Subcutaneous abdominal adipose tissue (tissue), 5 donors: ENCODE results near the gene CTAGE1.
"Not testable (repeated sequence)": the region's sequence is repeated elsewhere in the genome, so short reads cannot be mapped to it uniquely, and the experiment has no call there.

Source experiments
- H3K27ac ChIP-seq: one replicate; pipeline ENCODE4 v1.7.0; 2013; ENCODE audit warnings: low read depth, mild to moderate bottlenecking, inconsistent platforms, low read length, moderate library complexity
- H3K27me3 ChIP-seq, 5 donors: one replicate each; pipeline ENCODE4 v1.7.0; 2013; ENCODE audit warnings: low read length in 5 of 5, inconsistent platforms in 1 of 5; ENCODE audit not compliant: control insufficient read depth in 5 of 5, insufficient read depth in 4 of 5
- H3K36me3 ChIP-seq, 5 donors: one replicate each; pipeline ENCODE4 v1.7.0; 2013; ENCODE audit warnings: low read length in 5 of 5; ENCODE audit not compliant: control insufficient read depth in 5 of 5, insufficient read depth in 5 of 5
- H3K4me1 ChIP-seq, 5 donors: one replicate each; pipeline ENCODE4 v1.7.0; 2013; ENCODE audit warnings: low read length in 5 of 5, mild to moderate bottlenecking in 3 of 5, moderate library complexity in 1 of 5; ENCODE audit not compliant: control insufficient read depth in 5 of 5, insufficient read depth in 5 of 5
- H3K4me3 ChIP-seq, 5 donors: one replicate each; pipeline ENCODE4 v1.7.0; 2013; ENCODE audit warnings: low read length in 5 of 5, low read depth in 1 of 5
- H3K9ac ChIP-seq, 5 donors: one replicate each; pipeline ENCODE4 v1.7.0; 2013; ENCODE audit warnings: low read length in 5 of 5, mild to moderate bottlenecking in 4 of 5, moderate library complexity in 3 of 5
- H3K9me3 ChIP-seq, 5 donors: one replicate each; pipeline ENCODE4 v1.7.0; 2013; ENCODE audit warnings: low read length in 5 of 5; ENCODE audit not compliant: control insufficient read depth in 5 of 5
- donor health status: healthy.
- donor health status: healthy.
- donor health status: healthy.
- donor health status: healthy.
- donor health status: healthy.

CTAGE1 gene

DNA sequence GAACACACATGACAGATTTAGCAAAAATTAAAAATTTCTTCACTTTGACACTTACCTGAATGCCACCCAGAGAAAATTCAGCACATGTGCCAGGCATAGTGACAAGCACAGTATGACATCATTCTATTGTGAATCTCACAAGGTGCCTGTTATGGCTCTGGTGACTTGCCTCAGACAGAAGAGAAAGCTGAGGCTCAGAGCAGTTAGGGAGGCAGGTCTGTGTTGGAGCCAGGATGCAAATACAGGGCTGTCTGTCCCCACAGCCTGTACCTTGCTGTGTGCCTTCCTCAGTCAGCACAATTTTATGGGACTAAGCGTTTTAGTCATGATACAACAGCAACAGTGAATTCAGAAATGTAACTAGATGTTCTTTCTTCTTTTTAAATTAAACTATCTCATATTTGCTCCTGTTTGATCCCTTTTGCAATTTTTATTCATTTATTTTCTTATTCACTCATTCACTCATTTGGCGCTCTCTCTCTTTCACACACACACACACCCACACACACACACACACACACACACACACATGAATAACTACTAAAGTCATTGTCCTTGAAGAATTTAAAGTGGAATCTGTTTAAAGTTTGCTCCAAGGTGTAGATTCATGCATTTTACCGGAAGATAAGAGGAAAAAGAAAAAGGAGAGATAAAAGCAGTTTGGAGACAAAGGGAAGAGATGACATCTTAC lies 37.9 kb upstream of the CTAGE1 start:
- Histone ChIP-seq H3K27ac (no peak overlapping the region), H3K36me3 (no peaks in the 10 kb centered on the region)

DNA sequence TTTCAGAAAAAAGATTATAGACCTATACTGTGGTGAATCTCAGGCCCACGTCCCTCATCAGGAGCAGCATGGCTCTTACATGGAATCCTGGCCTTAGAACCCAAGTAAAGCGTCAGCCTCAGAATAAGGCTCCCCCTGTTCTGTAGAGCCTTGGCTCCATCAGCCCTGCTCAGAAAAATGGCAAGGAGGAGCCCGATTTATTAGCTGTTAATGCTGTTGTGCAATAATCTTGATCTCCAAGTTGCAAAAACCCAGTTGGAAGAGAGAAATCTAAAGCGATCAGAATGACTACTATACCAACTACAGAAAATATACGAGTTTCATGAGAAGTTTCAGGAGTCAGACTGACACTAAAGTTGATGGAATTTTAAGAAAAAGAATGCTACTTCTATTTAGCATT lies 35.6 kb upstream of the CTAGE1 start:
- Histone ChIP-seq H3K9ac (no peak overlapping the region), H3K27me3 (peaks cover 0 to 7% (median 0%) of the 10 kb centered on the region in 5 donors), H3K4me3 (no peak overlapping the region), H3K4me1 (peaks cover 0 to 11% (median 4%) of the 10 kb centered on the region in 5 donors), H3K9me3 (peaks cover 0 to 19% (median 7%) of the 10 kb centered on the region in 5 donors), H3K36me3 (no peaks in the 10 kb centered on the region), H3K27ac (no peak overlapping the region)

More for the DNA sequence above, 37.9 kb upstream of the CTAGE1 start:
- H3K4me3 ChIP-seq = no peak overlapping the region
- no peak overlapping the region for H3K9ac ChIP-seq
- H3K9me3 ChIP-seq = no peaks in the 10 kb centered on the region
- H3K27me3 ChIP-seq = peaks cover 0 to 7% (median 2%) of the 10 kb centered on the region in 5 donors
- H3K4me1 ChIP-seq = peaks cover 0 to 11% (median 4%) of the 10 kb centered on the region in 5 donors

DNA sequence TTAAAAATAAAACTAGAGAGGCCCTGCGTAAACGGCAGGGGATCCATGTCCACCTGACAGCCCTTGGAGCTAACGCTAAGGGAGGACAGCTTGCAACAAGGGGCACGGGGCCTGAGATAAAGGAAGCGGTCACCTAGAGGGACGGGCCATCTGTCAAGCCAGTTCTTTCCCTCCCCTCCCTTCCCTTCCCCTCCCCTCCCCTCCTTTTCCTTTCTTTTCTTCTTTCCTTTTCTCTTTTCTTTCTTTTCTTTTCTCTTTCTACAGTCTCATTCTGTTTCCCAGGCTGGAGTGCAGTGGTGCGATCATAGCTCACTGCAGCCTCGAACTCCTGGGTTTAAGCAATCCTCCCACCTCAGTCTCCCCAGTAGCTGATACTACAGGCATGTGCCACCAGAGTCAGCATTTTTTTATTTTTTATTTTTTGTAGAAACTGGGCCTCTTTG lies 34.5 kb upstream of the CTAGE1 start:
- no peak overlapping the region for H3K9ac ChIP-seq
- H3K4me1 ChIP-seq = peaks cover 0 to 11% (median 4%) of the 10 kb centered on the region in 5 donors
- H3K27ac ChIP-seq = no peak overlapping the region
- no peak overlapping the region for H3K4me3 ChIP-seq
- no peaks in the 10 kb centered on the region for H3K36me3 ChIP-seq
- peaks cover 0 to 23% (median 7%) of the 10 kb centered on the region in 5 donors for H3K9me3 ChIP-seq
- peaks cover 0 to 7% (median 0%) of the 10 kb centered on the region in 5 donors for H3K27me3 ChIP-seq

DNA sequence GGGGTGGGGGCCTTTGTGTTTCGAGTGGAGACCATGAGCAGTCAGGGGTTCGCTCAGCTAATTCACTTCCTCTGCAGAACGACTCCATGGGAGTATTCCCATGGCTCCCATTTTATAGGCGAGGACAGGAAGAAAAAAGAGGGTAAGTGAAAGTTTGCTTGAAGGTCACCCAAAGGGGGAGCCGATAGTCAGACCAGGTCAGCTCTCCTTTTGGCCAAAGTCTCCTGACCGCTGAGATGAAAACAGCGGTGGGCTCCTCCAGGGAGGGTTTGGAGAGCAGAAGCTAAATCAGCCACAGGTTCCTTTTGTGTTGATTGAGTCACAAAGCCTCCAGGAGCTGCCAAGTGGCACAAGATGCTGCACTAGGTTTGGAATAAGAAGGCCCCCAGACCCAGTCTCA lies 34.1 kb upstream of the CTAGE1 start:
- Histone ChIP-seq H3K27ac (no peak overlapping the region), H3K36me3 (no peaks in the 10 kb centered on the region), H3K9me3 (peaks cover 0 to 23% (median 7%) of the 10 kb centered on the region in 5 donors), H3K4me1 (peaks cover 0 to 11% (median 4%) of the 10 kb centered on the region in 5 donors), H3K27me3 (peaks cover 0 to 7% (median 0%) of the 10 kb centered on the region in 5 donors), H3K4me3 (no peak overlapping the region), H3K9ac (no peak overlapping the region)

DNA sequence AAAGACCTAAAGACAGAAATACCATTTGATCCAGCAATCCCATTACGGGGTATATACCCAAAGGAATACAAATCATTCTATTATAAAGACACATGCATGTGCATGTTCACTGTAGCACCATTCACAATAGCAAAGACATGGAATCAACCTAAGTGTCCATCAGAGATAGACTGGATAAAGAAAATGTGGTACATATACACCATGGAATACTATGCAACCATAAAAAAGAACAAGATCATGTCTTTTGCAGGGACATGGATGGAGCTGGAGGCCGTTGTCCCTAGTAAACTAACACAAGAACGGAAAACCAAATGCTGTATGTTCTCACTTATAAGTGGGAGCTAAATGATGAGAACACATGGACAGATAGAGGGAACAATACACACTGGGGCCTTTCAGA lies 33.1 kb upstream of the CTAGE1 start:
- H3K9me3 ChIP-seq = peaks cover 0 to 23% (median 7%) of the 10 kb centered on the region in 5 donors
- not testable (repeated sequence) for H3K9ac ChIP-seq, H3K27me3 ChIP-seq, H3K36me3 ChIP-seq, H3K4me3 ChIP-seq, H3K27ac ChIP-seq
- peaks cover 0 to 11% (median 4%) of the 10 kb centered on the region in 5 donors for H3K4me1 ChIP-seq

DNA sequence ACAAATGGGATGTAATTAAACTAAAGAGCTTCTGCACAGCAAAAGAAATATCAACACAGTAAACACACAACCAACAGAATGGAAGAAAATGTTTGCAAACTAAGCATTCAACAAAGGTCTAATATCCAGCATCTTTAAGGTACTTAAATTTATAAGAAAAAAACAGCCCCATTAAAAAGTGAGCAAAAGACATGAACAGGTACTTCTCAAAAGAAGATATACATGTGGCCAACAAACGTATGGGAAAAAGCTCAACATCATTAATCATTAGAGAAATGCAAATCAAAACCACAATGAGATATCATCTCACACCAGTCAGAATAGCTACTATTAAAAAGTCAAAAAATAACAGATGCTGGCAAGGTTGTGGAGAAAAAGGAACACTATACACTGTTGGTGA lies 32.6 kb upstream of the CTAGE1 start:
- not testable (repeated sequence) for H3K27ac ChIP-seq, H3K36me3 ChIP-seq, H3K4me3 ChIP-seq, H3K9ac ChIP-seq, H3K27me3 ChIP-seq
- Histone ChIP-seq H3K4me1 (peaks cover 0 to 11% (median 4%) of the 10 kb centered on the region in 5 donors), H3K9me3 (peaks cover 0 to 23% (median 7%) of the 10 kb centered on the region in 5 donors)

DNA sequence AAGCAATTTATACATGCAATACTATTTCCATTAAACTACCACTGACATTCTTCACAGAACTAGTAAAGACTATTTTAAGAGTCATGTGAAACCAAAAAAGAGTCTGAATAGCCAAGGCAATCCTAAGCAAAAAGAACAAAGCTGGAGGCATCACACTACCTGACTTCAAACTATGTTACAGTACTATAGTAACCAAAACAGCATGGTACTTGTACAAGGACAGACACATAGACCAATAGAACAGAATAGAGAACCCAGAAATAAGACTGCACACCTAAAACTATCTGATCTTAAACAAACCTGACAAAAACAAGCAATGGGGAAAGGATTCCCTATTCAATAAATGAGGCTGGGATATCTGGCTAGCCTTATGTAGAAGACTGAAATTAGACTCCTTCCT lies 32.0 kb upstream of the CTAGE1 start:
- H3K36me3 ChIP-seq, H3K27ac ChIP-seq, H3K27me3 ChIP-seq, H3K9ac ChIP-seq, H3K4me3 ChIP-seq: not testable (repeated sequence)
- Histone ChIP-seq H3K9me3 (peaks cover 0 to 23% (median 7%) of the 10 kb centered on the region in 5 donors), H3K4me1 (peaks cover 0 to 11% (median 4%) of the 10 kb centered on the region in 5 donors)

DNA sequence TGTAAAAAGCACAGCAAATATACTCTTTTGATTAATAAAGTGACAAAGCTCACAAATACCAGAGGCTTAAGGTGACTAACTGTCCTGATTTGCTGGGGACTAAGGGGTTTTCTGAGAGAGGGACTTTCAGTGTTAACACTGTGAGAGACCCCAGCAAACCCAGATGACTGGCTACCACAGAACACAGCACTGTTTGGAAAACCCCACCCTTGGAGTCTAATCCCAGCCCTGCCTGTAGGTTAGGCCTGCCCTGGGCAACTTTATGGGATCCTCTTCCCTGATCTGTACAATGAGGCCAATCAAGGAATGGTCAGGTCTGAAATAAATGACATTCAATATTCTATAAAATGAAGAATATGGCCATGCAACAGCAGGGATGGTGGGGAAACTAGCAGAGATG lies 30.5 kb upstream of the CTAGE1 start:
- no peaks in the 10 kb centered on the region for H3K36me3 ChIP-seq
- H3K4me1 ChIP-seq = peaks cover 0 to 7% (median 4%) of the 10 kb centered on the region in 5 donors
- H3K9me3 ChIP-seq = peaks cover 0 to 23% (median 7%) of the 10 kb centered on the region in 5 donors
- H3K27ac ChIP-seq = no peak overlapping the region
- no peak overlapping the region for H3K4me3 ChIP-seq
- H3K9ac ChIP-seq = no peak overlapping the region
- no peaks in the 10 kb centered on the region for H3K27me3 ChIP-seq

DNA sequence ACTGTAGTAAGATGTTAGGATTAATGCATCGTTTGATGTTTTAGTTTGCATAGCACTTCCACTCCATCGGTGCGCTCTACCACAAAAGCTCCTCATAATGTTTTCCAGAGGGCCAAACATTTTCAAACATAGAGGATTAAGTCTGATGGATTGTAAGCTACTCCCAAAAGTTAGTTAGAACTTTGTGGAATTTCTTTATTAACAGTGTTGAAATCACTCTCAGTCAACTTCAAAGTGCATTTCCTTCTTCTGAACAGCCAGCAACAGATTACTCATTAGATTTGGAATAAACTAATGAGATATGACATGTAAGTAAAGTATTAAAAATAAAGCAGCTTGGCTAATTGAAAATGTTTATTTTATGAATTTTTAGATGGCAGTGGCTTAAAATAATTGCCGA lies 30.1 kb upstream of the CTAGE1 start:
- Histone ChIP-seq H3K4me1 (peaks cover 0 to 6% (median 4%) of the 10 kb centered on the region in 5 donors), H3K27me3 (no peaks in the 10 kb centered on the region), H3K36me3 (no peaks in the 10 kb centered on the region), H3K4me3 (no peak overlapping the region), H3K9ac (no peak overlapping the region), H3K9me3 (peaks cover 0 to 23% (median 7%) of the 10 kb centered on the region in 5 donors), H3K27ac (no peak overlapping the region)

DNA sequence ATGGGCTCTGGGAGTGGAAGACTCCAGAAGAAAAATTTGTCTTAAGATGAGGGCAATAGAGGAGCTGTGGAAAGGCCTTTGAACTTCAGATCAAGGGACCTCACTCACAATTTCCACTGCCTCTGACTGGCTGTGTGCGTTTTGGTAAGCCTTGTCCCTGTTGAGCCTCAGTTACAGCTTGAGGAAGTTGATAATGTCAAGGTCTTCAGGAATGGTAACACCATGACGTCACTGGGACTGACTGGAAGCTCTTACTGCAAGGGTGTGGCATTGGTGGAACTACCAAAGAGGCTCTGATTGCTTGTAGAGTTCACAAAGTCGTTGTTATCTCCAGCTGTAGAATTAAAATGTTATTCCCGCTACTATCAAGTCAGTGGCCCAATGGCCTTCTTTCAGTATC lies 29.2 kb upstream of the CTAGE1 start:
- no peak overlapping the region for H3K4me3 ChIP-seq
- H3K36me3 ChIP-seq = no peaks in the 10 kb centered on the region
- H3K9ac ChIP-seq = no peak overlapping the region
- no peaks in the 10 kb centered on the region for H3K27me3 ChIP-seq
- H3K27ac ChIP-seq = no peak overlapping the region
- peaks cover 0 to 23% (median 7%) of the 10 kb centered on the region in 5 donors for H3K9me3 ChIP-seq
- H3K4me1 ChIP-seq = peaks cover 0 to 4% (median 2%) of the 10 kb centered on the region in 5 donors
